Activated CD8-positive, alpha-beta memory T cell treated with anti-CD3 and anti-CD28 coated beads for 36 hours (primary cell): Measurements from ENCODE around the gene ARHGAP27. TPM values are rescaled to one million over a fixed set of nuclear protein-coding genes. Genes with fewer than 3 reads are reported as not detected.

Source experiments
- CTCF ChIA-PET: fragments of 350-600 bp; sonication (Branson Sonifier 250); formaldehyde crosslinking; loops from one replicate; lab custom pipeline; 2021; ENCODE audit warnings: antibody characterized with exemption; lab: Charles Lee
- POLR2A ChIA-PET: fragments of 350-600 bp; sonication (Branson Sonifier 250); formaldehyde crosslinking; loops from one replicate; lab custom pipeline; 2021; ENCODE audit warnings: antibody characterized with exemption; lab: Charles Lee
- total RNA-seq, 2 experiments: library from RNA; stranded (reverse); gene quantifications; one replicate each; pipeline ENCODE4 v1.2.3, GENCODE V29; 2021

The ARHGAP27 gene
- total RNA-seq, 2 experiments from 2014 or later: 35.9 to 41.3 TPM

GRCh38 chr17:45433159-45433535, 477 bp upstream of the ARHGAP27 start:
- CTCF ChIA-PET: interaction anchor here (2.2 kb wide), 1 partner anchor 298 kb away, joined by 4 read pairs; the partner anchor contains the start of gene ACBD4
- POLR2A ChIA-PET: no interaction called here

- CTCF ChIA-PET: interaction anchor here (1.3 to 2.2 kb wide), 2 partner anchors 234 to 297 kb away, joined by 3 to 4 read pairs; partner anchors contain the start of gene ACBD4
- POLR2A ChIA-PET: no interaction called here
Observed at GRCh38 chr17:45431531-45432404, 902 bp downstream of the ARHGAP27 start.

DNA sequence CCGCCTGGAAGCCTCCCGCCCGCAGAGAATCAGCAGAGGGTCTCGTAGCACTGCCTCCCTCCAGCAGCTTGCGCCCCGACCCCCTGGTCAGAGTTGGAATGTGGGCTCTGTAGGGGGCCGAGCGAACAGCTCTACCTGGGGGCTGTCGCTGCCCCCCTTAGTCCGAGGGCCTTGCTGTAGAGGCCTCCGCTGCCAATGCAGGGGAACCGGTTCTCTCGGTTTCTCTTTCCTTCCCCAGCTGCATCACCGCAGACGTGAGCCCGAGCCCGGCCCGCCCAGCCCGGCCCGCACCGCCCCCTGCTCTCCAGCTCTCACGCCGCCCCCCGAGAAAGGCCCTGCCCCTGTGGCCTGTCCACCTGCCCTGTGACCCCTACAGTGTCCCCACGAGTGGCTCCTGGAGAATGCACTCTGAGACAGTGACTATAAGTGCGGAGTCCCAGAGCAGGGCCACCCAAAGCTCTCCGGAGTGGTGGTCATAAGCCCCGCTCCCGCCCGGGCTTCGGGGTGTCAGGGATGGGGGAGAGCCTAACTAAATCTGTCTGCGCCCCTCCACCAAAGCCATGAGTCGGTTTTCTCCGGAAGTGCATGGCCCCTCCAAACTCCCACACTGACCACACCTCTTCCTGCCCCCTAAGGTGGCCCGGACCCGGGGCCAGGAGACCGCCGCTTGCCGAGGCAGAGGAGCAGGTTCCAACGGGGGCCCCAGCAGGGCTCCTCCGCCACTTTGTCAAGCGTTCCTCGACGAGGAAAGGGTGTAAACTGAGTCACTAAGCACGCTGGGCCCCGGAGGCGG, 1.7 kb downstream of the ARHGAP27 start:
- ChIA-PET POLR2A (no interaction called here), CTCF (interaction anchor here (0.6 to 2.2 kb wide), 3 partner anchors 212 to 296 kb away, joined by 3 to 4 read pairs (median 3); partner anchors contain the start of gene ACBD4)

- POLR2A ChIA-PET: no interaction called here
Observed at GRCh38 chr17:45430006-45430737, 2.5 kb downstream of the ARHGAP27 start.

GRCh38 chr17:45429339-45430005, 3.2 kb downstream of the ARHGAP27 start:
- CTCF ChIA-PET: interaction anchor here (2.5 kb wide), 1 partner anchor 21 kb away, joined by 7 read pairs; no protein-coding TSS in a partner anchor
- POLR2A ChIA-PET: no interaction called here

More at GRCh38 chr17:45430006-45430737, 2.5 kb downstream of the ARHGAP27 start:
- CTCF ChIA-PET: interaction anchor here (0.6 kb wide), 1 partner anchor 211 kb away, joined by 3 read pairs; no protein-coding TSS in a partner anchor

DNA sequence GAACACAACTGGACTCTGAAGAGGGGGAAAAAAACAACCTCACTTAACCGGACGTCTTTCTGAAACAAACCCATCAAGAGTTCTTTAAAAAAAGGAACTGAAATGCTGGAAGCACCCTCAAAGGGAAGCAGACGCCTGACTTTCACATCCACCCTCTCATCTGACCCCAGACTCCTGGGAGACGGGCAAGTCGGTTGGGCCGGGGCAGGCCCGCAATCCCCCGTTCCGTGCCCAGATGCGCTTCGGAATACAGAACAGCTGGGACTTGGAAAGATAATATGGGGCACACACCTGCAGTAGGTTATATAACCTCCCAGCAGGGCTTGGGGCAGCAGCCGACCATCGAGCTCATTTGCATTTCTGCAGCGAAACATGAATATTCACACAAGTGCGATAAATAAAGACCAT, 3.7 kb downstream of the ARHGAP27 start:
- POLR2A ChIA-PET: no interaction called here
- CTCF ChIA-PET: interaction anchor here (0.6 to 2.5 kb wide), 2 partner anchors 20 to 958 kb away, joined by 3 to 7 read pairs; no protein-coding TSS in a partner anchor

GRCh38 chr17:45428050-45428617, 4.5 kb downstream of the ARHGAP27 start:
- ChIA-PET CTCF (interaction anchor here (0.6 to 2.5 kb wide), 3 partner anchors 15 to 958 kb away, joined by 3 to 7 read pairs (median 3); no protein-coding TSS in a partner anchor), POLR2A (interaction anchor here (0.6 kb wide), 1 partner anchor 58 kb away, joined by 3 read pairs; no protein-coding TSS in a partner anchor)

- CTCF ChIA-PET: interaction anchor here (0.7 to 2.5 kb wide), 4 partner anchors 14 to 208 kb away, joined by 3 to 7 read pairs (median 4); no protein-coding TSS in a partner anchor
- POLR2A ChIA-PET: interaction anchor here (0.6 kb wide), 1 partner anchor 59 kb away, joined by 3 read pairs; no protein-coding TSS in a partner anchor
Observed at GRCh38 chr17:45427181-45427835, 5.4 kb downstream of the ARHGAP27 start.

- ChIA-PET POLR2A (no interaction called here), CTCF (interaction anchor here (0.7 to 1.6 kb wide), 4 partner anchors 13 to 207 kb away, joined by 3 to 4 read pairs (median 3); no protein-coding TSS in a partner anchor)
Observed at GRCh38 chr17:45426561-45426960, 6.1 kb downstream of the ARHGAP27 start.

DNA sequence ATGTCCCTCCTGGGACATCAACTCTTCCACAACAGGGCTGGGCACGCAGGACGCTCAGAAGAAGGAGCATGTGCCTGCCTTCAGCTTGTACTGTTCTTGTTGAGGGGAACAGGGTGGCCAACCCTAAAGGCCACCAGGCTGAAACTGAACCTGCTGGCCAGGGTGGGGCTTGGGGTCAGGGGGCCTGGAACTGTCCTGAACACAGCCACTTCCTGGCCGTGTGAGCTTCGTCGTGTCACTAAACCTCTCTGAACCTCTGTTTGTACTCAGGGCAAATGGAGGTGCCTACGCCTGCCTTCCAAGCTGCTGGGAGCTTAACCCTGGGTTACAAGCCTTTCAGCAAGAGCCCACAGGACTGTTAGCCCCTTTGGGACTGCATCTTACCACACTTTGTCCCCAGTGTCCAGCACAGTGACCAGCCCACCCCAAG, 6.7 kb downstream of the ARHGAP27 start:
- CTCF ChIA-PET: interaction anchor here (0.8 to 1.4 kb wide), 3 partner anchors 36 to 207 kb away, joined by 3 to 4 read pairs (median 3); no protein-coding TSS in a partner anchor
- POLR2A ChIA-PET: no interaction called here

DNA sequence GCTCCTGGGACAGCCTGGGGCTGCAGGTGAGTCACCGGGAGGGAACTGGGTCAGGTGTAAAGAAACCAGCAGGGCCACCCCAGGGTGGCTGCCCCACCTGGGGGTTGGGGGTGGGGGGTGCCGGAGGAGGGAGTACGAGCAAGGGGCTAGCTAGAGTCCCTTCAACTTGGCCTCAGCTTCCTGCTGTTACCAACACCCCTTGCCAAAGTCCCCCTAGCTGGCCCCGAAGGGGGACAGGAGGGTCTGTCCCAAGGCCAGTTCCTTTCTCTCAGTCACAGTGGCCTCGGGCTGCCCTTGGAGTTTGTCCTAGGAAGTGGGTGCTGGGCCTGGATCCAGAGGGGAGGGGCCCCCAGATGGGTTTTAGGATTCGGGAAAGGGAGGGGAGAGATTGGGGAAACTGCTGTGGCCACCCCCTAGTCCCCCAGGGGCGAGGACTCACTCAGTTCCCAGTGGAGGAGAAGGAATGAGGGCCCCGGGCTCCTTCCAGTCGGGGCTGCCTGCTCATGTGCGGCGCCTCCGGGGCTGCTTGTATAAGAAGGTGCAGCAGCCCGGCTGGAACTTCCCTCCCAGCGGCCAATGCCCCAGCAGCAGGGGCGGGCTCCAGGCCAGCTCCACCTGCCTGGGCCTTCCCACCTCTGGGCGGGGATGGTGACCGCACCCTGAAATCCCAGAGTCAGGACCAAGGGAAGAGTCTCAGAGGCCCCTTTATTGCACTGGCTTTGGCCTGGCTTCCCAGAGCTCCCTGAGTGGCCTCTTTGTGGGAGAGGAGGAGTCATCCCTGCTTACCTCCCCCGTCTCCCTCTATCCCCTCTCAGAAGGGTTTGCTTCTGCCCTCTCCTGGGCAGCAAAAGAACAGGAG, 7.3 kb downstream of the ARHGAP27 start:
- CTCF ChIA-PET: interaction anchor here (0.9 to 1.4 kb wide), 2 partner anchors 148 to 206 kb away, joined by 3 to 4 read pairs; no protein-coding TSS in a partner anchor
- POLR2A ChIA-PET: no interaction called here

GRCh38 chr17:45424769-45425124, 7.9 kb downstream of the ARHGAP27 start:
- POLR2A ChIA-PET: no interaction called here
- CTCF ChIA-PET: interaction anchor here (0.5 to 0.6 kb wide), 2 partner anchors 139 to 168 kb away, joined by 3 to 4 read pairs; no protein-coding TSS in a partner anchor

DNA sequence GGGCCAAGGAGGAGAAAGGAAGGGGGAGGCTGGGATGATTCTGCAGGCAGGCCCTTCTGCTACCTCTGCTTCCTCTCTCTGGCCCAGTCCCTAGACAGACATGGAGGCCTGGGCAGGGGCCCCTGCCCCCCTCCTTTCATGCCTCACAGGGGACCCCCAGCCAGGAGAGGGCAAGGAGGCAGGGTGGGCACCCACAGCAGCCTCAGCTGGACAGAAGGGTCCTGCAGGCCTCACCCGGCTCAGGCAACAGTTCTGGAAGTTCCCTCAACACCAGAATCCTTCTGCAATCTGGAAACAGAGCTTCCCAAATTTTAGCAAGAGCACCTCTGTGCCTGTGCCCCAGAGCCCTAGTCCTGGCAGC, 8.7 kb downstream of the ARHGAP27 start:
- POLR2A ChIA-PET: no interaction called here

DNA sequence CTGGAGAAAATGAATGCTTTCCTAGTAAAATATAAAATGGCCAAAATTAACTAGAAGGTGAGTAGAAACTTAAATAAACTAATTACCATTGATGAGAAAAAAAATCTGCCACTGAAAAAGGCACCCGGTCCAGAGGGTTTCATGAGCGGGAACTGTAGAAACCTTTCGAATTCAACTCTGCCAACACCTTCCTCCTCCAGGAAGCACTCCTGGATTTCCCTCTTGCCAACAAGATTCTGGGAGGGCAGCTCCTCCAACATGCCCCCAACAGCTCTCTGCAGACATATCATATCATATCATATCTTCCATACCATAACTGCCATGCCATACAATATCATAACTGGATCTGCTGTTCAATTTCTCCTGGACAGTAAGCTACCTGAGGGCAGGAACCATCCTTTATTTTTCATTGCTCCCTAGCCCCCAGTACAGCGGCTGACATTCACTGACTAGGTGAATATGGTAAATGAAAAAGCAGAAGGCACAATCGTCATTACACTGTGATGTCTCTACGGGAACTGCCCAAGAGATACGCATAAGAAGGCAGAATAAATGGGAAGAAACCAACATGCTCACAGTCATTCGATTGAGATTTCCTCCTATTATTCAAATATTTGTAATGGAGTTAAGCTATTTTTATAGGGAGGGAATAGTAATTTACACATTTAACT, 9.2 kb downstream of the ARHGAP27 start:
- POLR2A ChIA-PET: no interaction called here
- CTCF ChIA-PET: interaction anchor here (0.6 kb wide), 1 partner anchor 224 kb away, joined by 3 read pairs; no protein-coding TSS in a partner anchor

More for the DNA sequence above, 8.7 kb downstream of the ARHGAP27 start:
- CTCF ChIA-PET: interaction anchor here (0.6 kb wide), 1 partner anchor 224 kb away, joined by 3 read pairs; no protein-coding TSS in a partner anchor
